ENCODE measurements around the gene ADCK2. TPM values are rescaled to one million over a fixed set of nuclear protein-coding genes. Genes with fewer than 3 reads are reported as not detected.
"Not testable (repeated sequence)": the region's sequence is repeated elsewhere in the genome, so short reads cannot be mapped to it uniquely, and the experiment has no call there.

Gene ADCK2
- total and polyA plus RNA-seq, 9 of the 15 experiments (the other 6 are each of a cell fraction or from before 2014, with no cell fraction given), result 0.08 to 14.3 (median 9.7) TPM

DNA sequence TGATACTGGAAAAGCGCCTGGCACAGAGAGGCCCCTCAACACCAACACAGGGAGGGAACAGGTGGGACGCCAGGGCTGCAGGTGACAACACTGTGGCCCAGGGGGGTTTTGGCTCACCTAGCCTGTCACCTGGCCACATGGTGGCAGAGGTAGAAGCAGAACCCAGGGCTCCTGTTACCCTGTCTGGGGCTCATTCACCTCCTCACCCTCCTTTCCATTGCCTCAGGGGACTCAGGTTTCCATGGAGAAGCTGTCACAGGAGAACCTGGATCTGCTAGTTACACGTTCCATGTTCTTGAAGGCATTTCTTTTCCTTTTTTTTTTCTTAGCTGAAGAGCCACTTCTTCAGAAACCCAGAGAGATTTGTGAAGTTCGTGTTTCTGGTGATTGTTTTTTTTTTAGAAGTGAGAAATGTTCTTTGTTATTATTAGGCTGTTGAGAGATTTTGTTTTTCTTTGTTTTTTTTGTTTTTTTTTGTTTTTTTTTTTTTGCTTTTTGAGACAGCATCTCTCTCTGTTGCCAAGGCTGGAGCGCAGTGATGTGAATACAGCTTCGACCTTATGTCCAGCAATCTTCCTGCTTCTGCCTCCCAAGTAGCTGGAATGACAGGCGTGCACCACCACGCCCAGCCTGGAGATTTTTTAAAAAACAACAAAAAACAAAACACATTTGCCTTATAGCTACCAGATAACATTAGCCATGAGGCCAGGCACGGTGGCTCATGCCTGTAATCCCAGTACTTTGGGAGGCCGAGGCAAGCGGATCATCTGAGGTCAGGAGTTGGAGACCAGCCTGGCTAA is 48.2 kb upstream of the ADCK2 start:
- H3K9ac ChIP-seq (ENCODE audit: insufficient read depth in 1 of 2, low read depth in 2 of 2, low read length in 2 of 2), result no peak overlapping the region
- H3K4me1 ChIP-seq (replicated peaks in 1 of 2; ENCODE audit: control insufficient read depth in 2 of 2, insufficient read depth in 2 of 2, low read length in 2 of 2), result no peaks in the 10 kb centered on the region
- H3K36me3 ChIP-seq (ENCODE audit: control insufficient read depth, insufficient read depth, low read length), result no peaks in the 10 kb centered on the region
- no peak overlapping the region for H3K4me3 ChIP-seq
- H2AFZ ChIP-seq (ENCODE audit: low read depth, low read length), result no peak overlapping the region
- H3K9me3 ChIP-seq (replicated peaks; ENCODE audit: control insufficient read depth, insufficient read depth, low read depth, low read length), result no peaks in the 10 kb centered on the region
- no TSS peak for BruUV-seq (replicated peaks)
- no peak for ATAC-seq
- ChIA-PET POLR2A (interaction anchor here (0.6 kb wide), 1 partner anchor 20 kb away, joined by 3 read pairs; no protein-coding TSS in a partner anchor), CTCF (ENCODE audit: low intra/inter-chr PET ratio) (no interaction called here)
- H3K27me3 ChIP-seq (ENCODE audit: control insufficient read depth in 2 of 2, insufficient read depth in 2 of 2, low read length in 2 of 2), result peaks cover 54 to 79% of the 10 kb centered on the region in 2 experiments
- 0 out of 2 replicates have a peak, but pooled peaks cover 7% of the 10 kb centered on the region for H4K20me1 ChIP-seq (replicated peaks; ENCODE audit: control insufficient read depth, insufficient read depth, low read length)
- intact Hi-C loops (cut with micrococcal nuclease) (no loop called here), in situ Hi-C loops (cut with MboI) (no loop called here)
- H3K79me2 ChIP-seq (ENCODE audit: control insufficient read depth, insufficient read depth, low read length), result no peaks in the 10 kb centered on the region
- DNase-seq (ENCODE audit: extremely low read depth in 1 of 4, low spot score in 3 of 4), result no peak
- no peak overlapping the region for H3K27ac ChIP-seq (ENCODE audit: extremely low read depth, low read depth, low read length)
- FAIRE-seq, result no peak
- no peak overlapping the region for H3K4me2 ChIP-seq (ENCODE audit: insufficient read depth, low read length)
- TF ChIP-seq ELF1 (tag; IDR thresholded peaks at IDR 0.05), result no peak
- H3K9me1 ChIP-seq (ENCODE audit: control insufficient read depth, insufficient read depth, low read length), result no peaks in the 10 kb centered on the region
- 2% methylated on average over 11 of the region's 11 CpGs for WGBS (ENCODE audit: insufficient coverage, low coverage, missing lambda C conversion rate)

DNA sequence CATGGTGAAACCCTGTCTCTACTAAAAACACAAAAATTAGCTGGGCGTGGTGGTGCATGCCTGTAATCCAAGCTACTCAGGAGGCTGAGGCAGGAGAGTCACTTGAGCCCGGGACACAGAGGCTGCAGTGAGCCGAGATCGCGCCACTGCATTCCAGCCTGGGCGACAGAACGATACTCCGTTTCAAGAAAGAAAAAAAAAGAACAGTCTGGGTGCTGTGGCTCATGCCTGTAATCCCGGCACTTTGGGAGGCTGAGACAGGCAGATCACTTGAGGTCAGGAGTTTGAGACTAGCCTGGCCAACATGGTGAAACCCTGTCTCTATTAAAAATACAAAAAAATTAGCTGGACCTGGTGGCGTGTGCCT is 47.6 kb upstream of the ADCK2 start:
- H2AFZ ChIP-seq (ENCODE audit: low read depth, low read length); H3K79me2 ChIP-seq (ENCODE audit: control insufficient read depth, insufficient read depth, low read length); POLR2A ChIA-PET; intact Hi-C loops (cut with micrococcal nuclease); H3K4me1 ChIP-seq (replicated peaks in 1 of 2; ENCODE audit: control insufficient read depth in 2 of 2, insufficient read depth in 2 of 2, low read length in 2 of 2); H4K20me1 ChIP-seq (replicated peaks; ENCODE audit: control insufficient read depth, insufficient read depth, low read length); H3K9me1 ChIP-seq (ENCODE audit: control insufficient read depth, insufficient read depth, low read length); H3K36me3 ChIP-seq (ENCODE audit: control insufficient read depth, insufficient read depth, low read length); FAIRE-seq; H3K4me3 ChIP-seq; H3K9ac ChIP-seq (ENCODE audit: insufficient read depth in 1 of 2, low read depth in 2 of 2, low read length in 2 of 2); H3K4me2 ChIP-seq (ENCODE audit: insufficient read depth, low read length); ATAC-seq; H3K9me3 ChIP-seq (replicated peaks; ENCODE audit: control insufficient read depth, insufficient read depth, low read depth, low read length); H3K27ac ChIP-seq (ENCODE audit: extremely low read depth, low read depth, low read length); BruUV-seq (replicated peaks); DNase-seq (ENCODE audit: extremely low read depth in 1 of 4, low spot score in 3 of 4); in situ Hi-C loops (cut with MboI); CTCF ChIA-PET (ENCODE audit: low intra/inter-chr PET ratio): not testable (repeated sequence)
- 38% methylated on average over 10 of the region's 10 CpGs for WGBS (ENCODE audit: insufficient coverage, low coverage, missing lambda C conversion rate)
- H3K27me3 ChIP-seq (ENCODE audit: control insufficient read depth in 2 of 2, insufficient read depth in 2 of 2, low read length in 2 of 2), result peaks cover 57 to 85% of the 10 kb centered on the region in 2 experiments
